Central memory CD4-positive, alpha-beta T cell (primary cell): ENCODE results near the gene GIPC1.
A peak's percentile ranks its signal among the peaks of the same experiment; 100 is the strongest.

Experiments
- DNase-seq: peaks from one replicate; pipeline ENCODE4 v3.0.0; 2022

GIPC1 gene

GRCh38 chr19:14487370-14488125 is 8.4 kb downstream of the GIPC1 start:
- DNase-seq, result no peak

- DNase-seq, result no peak
Observed at GRCh38 chr19:14482172-14482941, 13.6 kb downstream of the GIPC1 start.

- no peak for DNase-seq
Observed at GRCh38 chr19:14480700-14481079, 15.2 kb downstream of the GIPC1 start.

GRCh38 chr19:14479975-14480699 is 15.8 kb downstream of the GIPC1 start:
- DNase-seq, result peak; percentile 57

- no peak for DNase-seq
Observed at GRCh38 chr19:14479309-14479974, 16.5 kb downstream of the GIPC1 start.

- DNase-seq, result no peak
Observed at GRCh38 chr19:14478113-14478545, 17.8 kb downstream of the GIPC1 start.

GRCh38 chr19:14477418-14478112 is 18.4 kb downstream of the GIPC1 start:
- DNase-seq, result no peak

- peak; percentile 40 for DNase-seq
Observed at GRCh38 chr19:14476673-14477401, 19.1 kb downstream of the GIPC1 start.

- no peak for DNase-seq
Observed at GRCh38 chr19:14476327-14476672, 19.6 kb downstream of the GIPC1 start.

- DNase-seq, result no peak
Observed at GRCh38 chr19:14475251-14476073, 20.5 kb downstream of the GIPC1 start, which contains the start of gene PTGER1. PTGER1 (minus strand) TSS chr19:14475354; CDS start chr19:14474320, 1,034 bp downstream.

- no peak for DNase-seq
Observed at GRCh38 chr19:14474827-14475226, 21.1 kb downstream of the GIPC1 start.

GRCh38 chr19:14473978-14474578 is 21.8 kb downstream of the GIPC1 start:
- no peak for DNase-seq

- no peak for DNase-seq
Observed at GRCh38 chr19:14473073-14473977, 22.6 kb downstream of the GIPC1 start.

- DNase-seq, result peak; percentile 75
Observed at GRCh38 chr19:14472202-14472938, 23.6 kb downstream of the GIPC1 start.

GRCh38 chr19:14471436-14472187 is 24.3 kb downstream of the GIPC1 start:
- DNase-seq, result no peak

- DNase-seq, result no peak
Observed at GRCh38 chr19:14470031-14470876, 25.7 kb downstream of the GIPC1 start.

- no peak for DNase-seq
Observed at GRCh38 chr19:14467816-14468215, 28.1 kb downstream of the GIPC1 start.
